ENCODE measurements around the gene PDE4D.

GRCh38 chr5:59622848-59623247 is 270.7 kb downstream of the PDE4D start:
- TF ChIP-seq EZH2 (IDR thresholded peaks at IDR 0.05; ENCODE audit: insufficient read depth, low read length): no peak
- TF ChIP-seq, protein P1, sequence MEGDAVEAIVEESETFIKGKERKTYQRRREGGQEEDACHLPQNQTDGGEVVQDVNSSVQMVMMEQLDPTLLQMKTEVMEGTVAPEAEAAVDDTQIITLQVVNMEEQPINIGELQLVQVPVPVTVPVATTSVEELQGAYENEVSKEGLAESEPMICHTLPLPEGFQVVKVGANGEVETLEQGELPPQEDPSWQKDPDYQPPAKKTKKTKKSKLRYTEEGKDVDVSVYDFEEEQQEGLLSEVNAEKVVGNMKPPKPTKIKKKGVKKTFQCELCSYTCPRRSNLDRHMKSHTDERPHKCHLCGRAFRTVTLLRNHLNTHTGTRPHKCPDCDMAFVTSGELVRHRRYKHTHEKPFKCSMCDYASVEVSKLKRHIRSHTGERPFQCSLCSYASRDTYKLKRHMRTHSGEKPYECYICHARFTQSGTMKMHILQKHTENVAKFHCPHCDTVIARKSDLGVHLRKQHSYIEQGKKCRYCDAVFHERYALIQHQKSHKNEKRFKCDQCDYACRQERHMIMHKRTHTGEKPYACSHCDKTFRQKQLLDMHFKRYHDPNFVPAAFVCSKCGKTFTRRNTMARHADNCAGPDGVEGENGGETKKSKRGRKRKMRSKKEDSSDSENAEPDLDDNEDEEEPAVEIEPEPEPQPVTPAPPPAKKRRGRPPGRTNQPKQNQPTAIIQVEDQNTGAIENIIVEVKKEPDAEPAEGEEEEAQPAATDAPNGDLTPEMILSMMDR (IDR thresholded peaks at IDR 0.05; ENCODE audit: insufficient read depth, low read depth, low read length): no peak

All from astrocyte (in vitro differentiated cells and primary cell).